ENCODE measurements around the gene FIBP.

DNA sequence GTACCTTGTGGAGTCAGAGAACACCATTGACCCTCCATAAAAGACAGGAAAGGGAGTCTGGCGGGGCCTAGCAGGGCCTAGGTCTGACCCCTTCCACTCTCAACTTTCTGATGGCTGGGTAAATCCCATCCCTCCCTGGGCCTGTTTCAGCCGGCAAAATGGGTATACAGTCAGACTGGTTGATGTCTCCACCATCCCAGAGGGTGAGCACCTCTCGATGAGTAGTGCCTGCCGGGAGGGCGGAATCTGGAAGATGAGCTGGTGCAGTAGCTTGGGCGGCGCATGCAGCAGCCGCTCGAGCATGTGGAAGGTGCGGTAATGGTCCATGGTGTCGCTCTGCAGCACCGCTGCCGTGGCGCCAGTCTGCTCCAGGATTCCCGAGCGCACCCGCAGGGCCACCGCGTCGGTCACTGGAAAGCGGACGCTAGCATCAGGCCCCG, 528 bp downstream of the FIBP start:
- TF ChIP-seq CTCF (IDR thresholded peaks at IDR 0.05; ENCODE audit: borderline replicate concordance, extremely low read depth, low read length, poor library complexity, severe bottlenecking) (no peak), EZH2 (IDR thresholded peaks at IDR 0.05; ENCODE audit: borderline replicate concordance, low read depth, low read length, severe bottlenecking) (no peak)
